DMS114 treated with DMSO at 0.1 percent for 48 hours (cell line): ENCODE results near the gene LRBA.
"Not testable (repeated sequence)": the region's sequence is repeated elsewhere in the genome, so short reads cannot be mapped to it uniquely, and the experiment has no call there.

Experiments
- DNase-seq: peaks from one replicate; lab custom pipeline; 2025; ENCODE audit not compliant: unreplicated experiment; lab: John Stamatoyannopoulos, UW

The LRBA gene

GRCh38 chr4:151015459-151016347 is 619 bp upstream of the LRBA start:
- peak; percentile 31 for DNase-seq

GRCh38 chr4:151013944-151014343 is 1.1 kb downstream of the LRBA start:
- no peak for DNase-seq

DNA sequence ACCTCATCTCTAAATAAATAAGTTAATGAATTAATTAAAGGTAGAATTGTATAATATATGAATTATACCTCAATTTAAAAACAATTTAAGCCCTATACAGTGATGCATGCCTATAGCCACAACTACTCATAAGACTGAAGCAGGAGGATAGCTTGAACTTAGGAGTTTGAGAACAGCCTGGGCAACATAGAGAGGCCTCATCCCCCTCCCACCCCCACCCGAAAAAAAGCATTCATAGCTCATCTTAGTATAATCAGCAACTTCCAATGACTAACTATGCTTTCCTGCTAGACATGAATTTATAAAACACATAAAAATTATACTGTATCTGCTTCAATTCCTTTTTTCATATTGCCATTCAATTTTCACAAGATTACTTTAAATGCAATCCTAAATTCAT is 1.6 kb downstream of the LRBA start:
- no peak for DNase-seq

DNA sequence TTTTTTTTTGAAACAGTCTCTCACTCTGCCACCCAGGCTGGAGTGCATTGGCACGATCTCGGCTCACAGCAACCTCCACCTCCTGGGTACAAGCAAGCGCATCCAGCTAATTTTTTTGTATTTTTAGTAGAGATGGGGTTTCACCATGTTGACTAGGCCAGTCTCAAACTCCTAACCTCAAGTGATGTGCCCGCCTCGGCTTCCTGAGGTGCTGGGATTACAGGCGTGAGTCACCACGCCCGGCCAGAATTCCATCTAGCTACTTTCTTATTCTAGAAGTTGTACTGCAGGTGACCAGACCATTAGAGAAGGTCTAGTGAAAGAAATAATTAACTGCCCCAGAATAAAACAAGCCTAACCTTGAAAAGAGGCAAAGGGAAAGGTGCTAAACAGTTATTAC is 2.3 kb downstream of the LRBA start:
- DNase-seq, result no peak

DNA sequence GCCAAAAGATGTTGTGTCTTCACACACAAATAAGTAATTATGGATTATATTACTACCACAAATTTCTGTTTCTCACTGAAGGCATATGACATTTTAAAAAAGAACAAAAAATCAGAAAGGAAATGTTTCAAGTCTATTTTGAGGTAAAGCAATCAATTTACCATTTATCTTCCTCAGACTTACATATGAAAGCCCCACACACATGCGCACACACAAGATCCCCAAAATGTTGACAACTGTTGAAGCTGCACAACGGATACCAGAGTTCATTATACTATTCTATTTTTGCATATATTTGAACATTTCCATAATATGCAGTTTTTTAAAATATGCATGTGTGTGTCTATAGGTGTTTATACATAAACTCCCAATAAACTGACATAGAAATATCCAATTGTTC is 2.7 kb downstream of the LRBA start:
- DNase-seq, result no peak

DNA sequence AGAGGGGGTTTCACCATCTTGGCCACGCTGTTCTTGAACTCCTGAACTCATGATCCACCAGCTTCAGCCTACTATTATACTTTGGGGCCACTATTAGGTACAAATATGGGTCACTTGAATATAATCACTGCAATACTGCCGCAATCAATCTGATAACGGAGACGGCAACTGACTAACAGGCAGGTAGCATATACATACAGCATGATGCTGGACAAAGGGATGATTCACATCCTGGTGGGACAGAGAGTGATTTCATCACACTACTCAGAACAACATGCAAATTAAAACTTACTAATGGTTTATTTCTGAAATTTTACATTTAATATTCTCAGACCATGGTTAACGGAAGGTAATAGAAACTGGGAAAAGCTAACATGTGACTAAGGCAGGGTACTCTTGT is 10.9 kb downstream of the LRBA start:
- DNase-seq, result no peak

DNA sequence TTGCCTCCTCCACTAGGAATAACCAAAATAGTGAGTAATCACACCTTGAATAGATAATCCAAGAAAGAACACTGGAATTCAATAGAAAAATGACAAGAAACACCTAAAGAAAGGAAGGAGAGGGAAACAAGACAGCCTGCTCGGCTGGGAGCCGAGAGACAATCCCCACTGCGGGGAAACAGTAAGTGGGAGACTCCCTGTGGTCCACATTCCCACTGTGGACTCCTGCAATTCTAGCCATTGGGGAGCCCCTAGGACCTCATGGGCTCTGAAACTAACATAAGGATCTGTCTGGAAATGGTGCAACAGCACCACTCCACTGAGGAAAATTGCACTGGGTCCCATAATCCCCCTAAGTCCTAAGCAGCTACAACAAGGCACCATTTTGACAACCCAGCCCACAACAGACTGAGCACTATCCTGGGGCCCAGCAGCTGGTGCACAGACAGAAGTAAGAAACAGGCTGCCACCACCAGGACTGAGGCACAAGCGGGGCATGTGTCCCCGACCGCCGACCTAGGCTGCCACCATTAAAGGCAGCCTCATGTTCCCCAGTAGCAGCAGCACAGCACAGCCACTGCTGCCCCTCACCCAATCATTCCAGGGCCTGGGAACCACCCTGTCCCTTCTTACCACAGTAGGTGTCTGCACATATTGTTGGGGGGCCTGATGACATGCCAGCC is 14.2 kb downstream of the LRBA start:
- DNase-seq, result no peak

DNA sequence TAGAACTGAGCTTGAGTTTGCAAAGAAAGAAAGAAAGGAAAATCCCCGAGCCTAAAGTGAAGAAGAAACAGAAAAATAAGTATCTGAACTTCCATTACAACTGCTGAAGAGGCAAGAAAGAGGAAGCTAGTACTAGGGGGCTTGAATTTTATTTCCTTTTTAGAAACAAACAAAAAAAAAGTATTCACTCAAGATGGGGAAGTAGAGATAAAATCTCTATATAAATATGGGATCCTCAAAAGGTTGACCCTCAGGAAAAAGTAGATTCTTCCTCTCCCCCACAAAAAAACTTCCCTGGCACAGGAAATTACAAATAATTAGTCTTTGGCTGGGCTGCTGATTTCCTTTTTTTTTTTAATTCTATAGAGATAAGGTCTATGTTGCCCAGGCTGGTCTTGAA is 16.0 kb downstream of the LRBA start:
- no peak for DNase-seq

DNA sequence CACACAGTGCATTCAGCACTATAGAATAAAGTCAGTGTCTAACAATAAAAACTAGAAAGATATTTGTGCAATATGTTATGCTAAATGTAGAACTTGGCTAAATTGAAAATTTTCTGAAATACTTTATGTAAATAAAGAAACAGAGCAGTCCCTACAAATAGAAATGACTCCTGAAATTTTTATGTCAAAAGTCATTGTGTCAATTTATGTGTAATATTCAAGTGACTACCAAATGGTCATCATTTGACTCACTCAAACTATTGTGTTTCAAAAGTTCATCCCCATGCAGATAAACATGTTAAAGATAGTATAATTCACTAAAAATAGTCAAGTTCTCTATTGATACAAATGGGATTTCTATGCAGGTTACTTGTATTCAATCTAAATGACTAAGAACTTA is 17.9 kb downstream of the LRBA start:
- DNase-seq, result no peak

GRCh38 chr4:150994721-150995120 is 20.4 kb downstream of the LRBA start:
- DNase-seq, result no peak

- not testable (repeated sequence) for DNase-seq
Observed at GRCh38 chr4:150993577-150993976, 21.5 kb downstream of the LRBA start.

DNA sequence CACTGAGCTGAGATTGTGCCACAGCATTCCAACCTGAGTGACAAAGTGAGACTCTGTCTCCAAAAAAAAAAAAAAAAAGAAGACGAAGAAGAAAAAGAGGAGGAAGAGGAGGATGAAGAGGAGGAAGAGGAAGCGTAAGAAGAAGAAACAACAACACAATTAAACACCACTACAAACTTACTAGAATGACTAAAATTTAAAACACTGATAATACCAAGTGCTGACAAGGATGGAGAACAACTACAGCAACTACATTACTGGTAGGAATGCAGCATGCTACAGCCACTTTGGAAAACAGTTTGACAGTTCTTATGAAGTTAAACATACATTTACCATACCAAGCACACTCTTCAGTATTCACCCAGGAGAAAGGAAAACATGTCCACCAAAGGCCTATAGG is 24.1 kb downstream of the LRBA start:
- DNase-seq, result no peak

- DNase-seq, result no peak
Observed at GRCh38 chr4:150990250-150990649, 24.8 kb downstream of the LRBA start.

GRCh38 chr4:150988238-150988637 is 26.8 kb downstream of the LRBA start:
- no peak for DNase-seq

- no peak for DNase-seq
Observed at GRCh38 chr4:150987204-150987603, 27.9 kb downstream of the LRBA start.

DNA sequence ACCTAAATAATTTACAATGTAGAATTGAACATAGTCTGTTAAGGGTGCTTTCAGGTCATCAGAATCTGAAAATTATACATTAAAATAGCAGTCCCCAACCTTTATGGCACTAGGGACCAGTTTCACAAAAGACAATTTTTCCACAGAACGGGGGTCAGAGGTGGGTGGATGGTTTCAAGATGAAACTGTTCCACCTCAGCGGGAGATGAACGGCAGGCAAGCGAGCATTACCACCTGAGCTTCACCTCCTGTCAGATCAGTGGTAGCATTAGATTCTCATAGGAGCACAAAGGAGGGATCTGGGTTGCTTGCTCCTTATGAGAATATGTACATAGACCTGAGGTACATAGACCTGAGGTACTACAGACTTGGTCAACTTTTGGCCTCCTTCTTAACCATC is 29.0 kb downstream of the LRBA start:
- DNase-seq, result no peak

DNA sequence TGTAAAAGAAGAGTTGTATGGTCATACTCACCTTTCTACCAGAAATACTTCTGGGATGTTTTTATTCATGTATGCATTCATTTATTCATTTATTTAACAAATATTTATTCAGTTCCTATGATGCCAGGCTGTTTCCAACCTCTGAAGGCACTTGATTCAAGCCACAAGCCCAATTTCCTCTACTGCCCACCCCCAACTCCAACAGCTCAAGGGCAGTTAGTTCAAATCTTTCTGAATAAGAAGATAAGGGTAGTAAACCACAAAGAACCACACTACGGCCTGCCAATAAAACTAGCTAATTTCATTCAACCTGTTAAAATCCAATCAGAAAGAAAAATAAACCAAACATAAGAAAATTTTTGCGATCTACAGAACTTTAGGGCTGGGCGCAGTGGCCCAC is 31.2 kb downstream of the LRBA start:
- DNase-seq, result no peak

DNA sequence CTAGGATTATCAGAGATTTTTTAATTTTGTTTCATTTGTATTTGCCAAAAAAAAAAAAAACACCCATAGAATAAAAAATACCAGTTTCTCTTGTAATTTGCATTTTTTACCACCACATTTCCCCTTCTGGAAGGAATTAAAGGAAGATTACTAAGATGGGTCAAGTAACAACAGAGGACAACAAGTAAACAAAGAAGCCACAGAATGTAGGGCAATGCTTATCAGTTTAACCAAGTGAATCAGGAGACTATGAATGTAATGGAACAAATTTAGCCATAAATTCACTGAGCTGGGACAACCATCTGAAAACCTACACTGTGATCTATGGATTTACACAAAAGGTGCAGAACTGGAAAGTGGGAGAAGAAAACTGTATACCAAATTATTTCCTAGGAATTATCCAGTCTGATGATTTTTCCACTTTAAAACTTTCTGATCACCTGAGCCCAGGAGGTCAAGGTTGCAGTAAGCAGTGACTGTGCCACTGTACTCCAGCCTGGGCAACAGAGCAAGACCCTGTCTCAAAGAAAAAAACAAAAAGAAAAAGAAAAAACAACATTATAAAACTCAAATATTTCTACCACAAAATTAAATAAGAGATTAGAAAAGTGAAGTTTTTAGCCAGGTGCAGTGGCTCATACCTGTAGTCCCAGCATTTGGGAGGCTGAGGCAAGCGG is 32.4 kb downstream of the LRBA start:
- no peak for DNase-seq

DNA sequence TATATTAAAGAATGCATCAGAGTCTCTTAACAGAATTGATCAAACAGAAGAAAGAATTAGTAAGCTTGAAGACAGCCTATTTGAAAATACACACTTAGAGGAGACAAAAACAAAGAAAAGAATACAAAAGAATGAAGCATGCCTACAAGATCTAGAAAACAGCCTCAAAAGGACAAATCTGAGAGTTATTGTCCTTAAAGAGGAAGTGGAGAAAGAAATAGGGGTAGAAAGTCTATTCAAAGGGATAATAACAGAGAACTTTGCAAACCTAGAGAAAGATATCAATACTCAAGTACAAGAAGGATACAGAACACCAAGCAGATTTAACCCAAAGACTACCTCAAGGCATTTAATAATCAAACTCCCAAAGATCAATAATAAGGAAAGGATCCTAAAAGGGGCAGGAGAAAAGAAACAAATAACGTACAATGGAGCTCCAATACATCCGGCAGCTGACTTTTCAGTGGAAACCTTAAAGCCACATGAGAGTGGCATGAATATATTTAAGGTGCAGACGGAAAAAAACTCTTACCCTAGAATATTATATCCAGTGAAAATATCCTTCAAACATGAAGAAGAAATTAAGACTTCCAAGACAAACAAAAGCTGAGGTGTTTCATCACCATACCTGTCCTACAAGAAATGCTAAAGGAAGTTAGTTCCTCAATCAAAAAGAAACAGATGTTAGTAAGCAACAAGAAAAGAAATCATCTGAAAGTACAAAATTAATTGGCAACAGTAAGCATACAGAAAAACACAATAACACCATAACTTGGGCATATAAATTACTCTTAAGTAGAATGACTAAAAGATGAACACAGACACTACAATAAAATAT is 36.1 kb downstream of the LRBA start:
- DNase-seq, result no peak

GRCh38 chr4:150976478-150977118 is 38.5 kb downstream of the LRBA start:
- no peak for DNase-seq

- DNase-seq, result no peak
Observed at GRCh38 chr4:150974750-150975149, 40.3 kb downstream of the LRBA start.
